ENCODE measurements around the gene PIM1. TPM values are rescaled to one million over a fixed set of nuclear protein-coding genes. Genes with fewer than 3 reads are reported as not detected.
A peak's percentile ranks its signal among the peaks of the same experiment; 100 is the strongest.

The PIM1 gene
- total and polyA plus RNA-seq, 9 of the 15 experiments (the other 6 are each of a cell fraction or from before 2014, with no cell fraction given), result 19.0 to 789 (median 212) TPM

- TF ChIP-seq ZKSCAN8 (CRISPR knock-in tag; IDR thresholded peaks at IDR 0.05) (no peak), ZNF699 (CRISPR knock-in tag; IDR thresholded peaks at IDR 0.05; ENCODE audit: insufficient replicate concordance) (peak; percentile 44), IFI16 (CRISPR knock-in tag; IDR thresholded peaks at IDR 0.05) (no peak), ZFP91 (CRISPR knock-in tag; IDR thresholded peaks at IDR 0.05) (no peak), ZNF263 (CRISPR knock-in tag; IDR thresholded peaks at IDR 0.05; ENCODE audit: borderline replicate concordance) (no peak), NONO (IDR thresholded peaks at IDR 0.05; ENCODE audit: low read depth in 2 of 2, low read length in 1 of 2) (no peak), EHMT2 (IDR thresholded peaks at IDR 0.05) (no peak), EWSR1 (IDR thresholded peaks at IDR 0.05; ENCODE audit: borderline replicate concordance, low read depth, partially characterized antibody) (no peak), RFX5 (IDR thresholded peaks at IDR 0.05; ENCODE audit: low read depth, low read length) (no peak), TCF7L2 (IDR thresholded peaks at IDR 0.05; ENCODE audit: low read depth, low read length) (no peak), BRF2 (IDR thresholded peaks at IDR 0.05; ENCODE audit: borderline replicate concordance, insufficient read depth, insufficient read length) (no peak), HSF4 (CRISPR knock-in tag; IDR thresholded peaks at IDR 0.05; ENCODE audit: borderline replicate concordance) (no peak), RAD21 (CRISPR knock-in tag; conservative IDR thresholded peaks at IDR 0.05 in 1 of 2, IDR thresholded peaks at IDR 0.05 in 1 of 2) (peak; percentile 33 to 46), KLF13 (tag; IDR thresholded peaks at IDR 0.05; ENCODE audit: borderline replicate concordance, low read depth) (peak; percentile 83), TAF7 (tag; IDR thresholded peaks at IDR 0.05) (peak; percentile 58; the same call in 1 of the 2 replicates), ZNF280A (IDR thresholded peaks at IDR 0.05; ENCODE audit: low read depth, partially characterized antibody) (no peak), SP2 (IDR thresholded peaks at IDR 0.05; ENCODE audit: extremely low read depth, low read depth, low read length, poor library complexity, severe bottlenecking) (no peak), ZNF639 (CRISPR knock-in tag; conservative IDR thresholded peaks at IDR 0.05 in 1 of 2, IDR thresholded peaks at IDR 0.05 in 1 of 2) (peak in 1 of 2 experiments; percentile 7; a peak in 1 of 4 replicates)
Measured at GRCh38 chr6:37175332-37176267, 5.6 kb downstream of the PIM1 start (continued).
